HepG2 (cell line): ENCODE results near the gene LCN1. TPM values are rescaled to one million over a fixed set of nuclear protein-coding genes. Genes with fewer than 3 reads are reported as not detected.
A peak's percentile ranks its signal among the peaks of the same experiment; 100 is the strongest.

ENCODE experiments used
- ATAC-seq: fragments of 200-7000 bp; cut with Tn5 transposase; 3 replicates; pipeline ENCODE4 v1.9.1; 2020; ENCODE audit warnings: mild to moderate bottlenecking, moderate library complexity
- BruUV-seq: library from RNA; stranded (reverse); fragments of 400-500 nt; replicated peaks from 2 replicates; lab custom pipeline; 2021; lab: Mats Ljungman, UMichigan
- CTCF ChIA-PET: fragments of 300-600 bp; formaldehyde crosslinking; extraction: SDS; loops from one replicate; lab custom pipeline; 2021; ENCODE audit warnings: low total read pairs, inconsistent platforms, low intra/inter-chr PET ratio; lab: Yijun Ruan, JAX
- POLR2A ChIA-PET: fragments of 350-600 bp; sonication (Branson Sonifier 250); formaldehyde crosslinking; loops from one replicate; lab custom pipeline; 2020; ENCODE audit warnings: antibody characterized with exemption, inconsistent platforms; lab: Yijun Ruan, JAX
- DNase-seq: peaks from one replicate; pipeline ENCODE4 v3.0.0-alpha.2; 2015; ENCODE audit warnings: low spot score
- FAIRE-seq: peaks from 3 replicates; lab custom pipeline; 2011; peaks lifted over from hg19 to GRCh38; lab: Jason Lieb, UNC
- H2AFZ ChIP-seq: one replicate; pipeline ENCODE4 v1.6.1; 2011; ENCODE audit warnings: low read length, inconsistent platforms
- H3K27ac ChIP-seq: fragments of 300-600 bp; 3 replicates; pipeline ENCODE4 v1.8.0; 2011; ENCODE audit warnings: mixed run types, mild to moderate bottlenecking, mixed read lengths, low read length, inconsistent platforms; ENCODE audit not compliant: insufficient read depth; ENCODE audit errors: extremely low read length
- H3K27me3 ChIP-seq, 2 experiments: fragments of 200-600 bp in 1 of 2; 2 replicates in 1 of 2; 3 replicates in 1 of 2; pipeline versions ENCODE4 v1.6.0 to v1.8.0; 2011; ENCODE audit warnings: low read length in 2 of 2, mild to moderate bottlenecking in 2 of 2, moderate library complexity in 2 of 2, inconsistent platforms in 1 of 2; ENCODE audit not compliant: insufficient read depth in 2 of 2, control insufficient read depth in 1 of 2
- H3K36me3 ChIP-seq, 2 experiments: fragments of 200-600 bp in 1 of 2; replicated peaks in 1 of 2; 2 replicates in 1 of 2; 3 replicates in 1 of 2; pipeline versions ENCODE4 v1.5.1 to v1.8.0; 2011; ENCODE audit warnings: low read length in 2 of 2, inconsistent platforms in 1 of 2; ENCODE audit not compliant: insufficient read depth in 2 of 2, control insufficient read depth in 1 of 2
- H3K4me1 ChIP-seq: 2 replicates; pipeline ENCODE4 v1.5.1; 2012; ENCODE audit warnings: low read length, inconsistent platforms; ENCODE audit not compliant: insufficient read depth
- H3K4me2 ChIP-seq: 2 replicates; pipeline ENCODE4 v1.6.0; 2011; ENCODE audit warnings: low read depth, low read length, inconsistent platforms
- H3K4me3 ChIP-seq, 3 experiments: fragments of 200-600 bp in 1 of 3; sonication (generic), shearing (Covaris generic) in 1 of 3; replicated peaks in 1 of 3; 2 replicates each; pipeline ENCODE4 v1.5.1; 2011 to 2016; ENCODE audit warnings: low read length in 3 of 3, inconsistent platforms in 2 of 3, low read depth in 2 of 3, mild to moderate bottlenecking in 2 of 3, control low read depth in 1 of 3, mixed read lengths in 1 of 3; ENCODE audit not compliant: insufficient read depth in 1 of 3
- H3K79me2 ChIP-seq: one replicate; pipeline ENCODE4 v1.6.1; 2011; ENCODE audit warnings: low read length, inconsistent platforms; ENCODE audit not compliant: insufficient read depth
- H3K9ac ChIP-seq: 2 replicates; pipeline ENCODE4 v1.6.0; 2011; ENCODE audit warnings: mild to moderate bottlenecking, low read depth, low read length, inconsistent platforms; ENCODE audit not compliant: insufficient read depth
- H3K9me3 ChIP-seq: 2 replicates; pipeline ENCODE4 v1.5.1; 2012; ENCODE audit warnings: mild to moderate bottlenecking, low read length
- H4K20me1 ChIP-seq: 2 replicates; pipeline ENCODE4 v1.6.0; 2011; ENCODE audit warnings: inconsistent platforms, mild to moderate bottlenecking, low read length, moderate library complexity; ENCODE audit not compliant: insufficient read depth
- HIVEP1 ChIP-seq: sonication (generic); formaldehyde crosslinking; IDR thresholded peaks from 2 replicates; pipeline ENCODE4 v1.4.0; 2020; ENCODE audit warnings: mild to moderate bottlenecking, missing genetic modification reagents
- HNF4A ChIP-seq: sonication (generic); formaldehyde crosslinking; IDR thresholded peaks from 2 replicates; pipeline ENCODE4 v1.4.0; 2020; ENCODE audit warnings: missing genetic modification reagents
- KLF9 ChIP-seq: IDR thresholded peaks from 2 replicates; pipeline ENCODE4 v1.6.1; 2016; ENCODE audit warnings: low read depth
- SIX1 ChIP-seq: sonication (generic); formaldehyde crosslinking; IDR thresholded peaks from 2 replicates; pipeline ENCODE4 v1.4.0; 2020; ENCODE audit warnings: missing genetic modification reagents, borderline replicate concordance
- SP2 ChIP-seq: sonication (generic); formaldehyde crosslinking; IDR thresholded peaks from 2 replicates; pipeline ENCODE4 v1.5.1; 2020; ENCODE audit warnings: mild to moderate bottlenecking, missing genetic modification reagents
- SUZ12 ChIP-seq: fragments of 150-350 bp; IDR thresholded peaks from 2 replicates; pipeline ENCODE4 v1.6.1; 2014; ENCODE audit warnings: low read depth, low read length
- ZNF710 ChIP-seq: sonication (generic); formaldehyde crosslinking; IDR thresholded peaks from 2 replicates; pipeline ENCODE4 v1.5.0; 2020; ENCODE audit warnings: mild to moderate bottlenecking, missing genetic modification reagents, borderline replicate concordance
- ZNF773 ChIP-seq: sonication (generic); formaldehyde crosslinking; IDR thresholded peaks from 2 replicates; pipeline ENCODE4 v1.4.0; 2020; ENCODE audit warnings: missing genetic modification reagents, borderline replicate concordance
- WGBS: methylation state at CpG from one replicate; pipeline ENCODE4 v1.1.6; 2017; ENCODE audit warnings: low lambda C conversion rate; 5-methylcytosine and 5-hydroxymethylcytosine counted together
- in situ Hi-C: cut with HindIII; loops from 2 replicates; pipeline ENCODE4 v1.10.0; 2017; ENCODE audit warnings: low pct_unique_long_range_greater_than_20kb; ENCODE audit not compliant: extremely low pct_ligation_motif_present
- intact Hi-C: fragments of 100-400 bp; cut with micrococcal nuclease; formaldehyde crosslinking; loops from one replicate; pipeline ENCODE4 v1.10.0; 2022; ENCODE audit not compliant: unreplicated experiment
- polyA plus RNA-seq, 8 experiments: library from polyadenylated mRNA; depleted of rRNA in 3 of 8; stranded (reverse) in 7 of 8; unstranded in 1 of 8; fragments of >200 nt; fragmentation: Illumina TruSeq in 4 of 8; extraction: Trizol in 4 of 8; gene quantifications; 2 replicates each; pipeline versions ENCODE4 v1.2.1 to v1.2.3, GENCODE V29; 2011 to 2016; ENCODE audit warnings: low read depth in 4 of 8, missing spikeins in 1 of 8, mixed read lengths in 1 of 8; ENCODE audit not compliant: insufficient read depth in 1 of 8
- total RNA-seq, 5 experiments: library from RNA; depleted of rRNA; stranded (reverse); fragments of >200 nt; fragmentation: Illumina TruSeq; extraction: Trizol; gene quantifications; 2 replicates each; pipeline ENCODE4 v1.2.3, GENCODE V29; 2016; ENCODE audit warnings: low read depth in 1 of 5

Gene LCN1
- total and polyA plus RNA-seq, 2 of the 13 experiments (the other 11 are each of a cell fraction or from before 2014, with no cell fraction given), result not detected

DNA sequence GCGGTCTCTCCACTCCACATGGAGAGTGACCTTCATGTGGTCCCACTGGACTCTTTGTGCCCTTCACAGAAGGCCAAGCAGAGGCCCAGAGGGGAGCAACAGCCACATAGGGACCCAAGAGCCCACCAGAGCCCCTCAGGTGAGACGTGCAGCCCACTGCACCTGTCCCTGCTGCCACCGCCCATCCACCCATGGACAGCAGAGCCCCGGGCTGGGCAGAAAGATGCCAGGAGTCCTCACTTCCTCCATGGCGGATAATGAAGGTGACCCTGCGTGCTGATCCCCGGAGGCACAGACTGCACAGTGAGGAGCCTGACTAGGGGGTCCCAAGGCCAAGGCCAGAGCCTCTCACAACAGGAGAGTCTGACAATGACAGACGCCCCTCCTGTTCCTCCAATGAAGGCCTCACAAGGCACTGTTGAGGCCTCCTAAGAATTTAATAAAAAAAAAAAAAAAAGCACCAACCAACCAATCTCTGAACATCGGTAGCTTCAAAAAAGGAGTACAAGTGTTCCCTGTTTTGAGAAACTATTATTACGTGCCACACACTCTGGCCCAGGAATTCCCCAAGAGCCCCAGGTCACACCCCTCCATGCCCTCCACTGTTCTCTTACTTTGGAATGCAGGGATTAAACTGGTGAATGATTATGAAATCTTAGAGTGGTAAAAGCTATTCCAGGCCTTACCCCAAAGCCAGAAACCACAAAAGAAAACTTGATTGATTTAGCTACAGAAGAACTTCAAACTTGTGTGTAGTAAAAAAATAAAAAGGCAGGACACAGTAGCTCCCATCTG is 44.5 kb upstream of the LCN1 start:
- POLR2A ChIA-PET, result no interaction called here
- no peak for TF ChIP-seq ZNF773 (CRISPR knock-in tag)
- TF ChIP-seq HNF4A, result 0 out of 2 replicates have a peak, but pooled peaks have one; percentile 11
- CTCF ChIA-PET, result no interaction called here
- peaks cover 11% of the 10 kb centered on the region for H3K79me2 ChIP-seq
- intact Hi-C loops (no loop called here), in situ Hi-C loops (no loop called here)
- WGBS, result 72% methylated on average over 9 of the region's 10 CpGs
- peaks cover 4% of the 10 kb centered on the region for H4K20me1 ChIP-seq
- peaks cover 45% of the 10 kb centered on the region for H3K4me1 ChIP-seq
- FAIRE-seq (no peak), ATAC-seq (no peak), DNase-seq (peak; percentile 17)
- no peak overlapping the region for H3K27ac ChIP-seq
- H3K36me3 ChIP-seq, result no peaks in the 10 kb centered on the region
- H3K9me3 ChIP-seq, result no peaks in the 10 kb centered on the region
- H3K9ac ChIP-seq, result no peak overlapping the region
- no peak overlapping the region for H2AFZ ChIP-seq
- no peak overlapping the region; the same call in 1 of the 2 replicates for H3K4me2 ChIP-seq
- no peaks in the 10 kb centered on the region; a peak in 1 of 5 replicates for H3K27me3 ChIP-seq
- no peak overlapping the region for H3K4me3 ChIP-seq
- BruUV-seq, result no TSS peak

GRCh38 chr9:135478191-135478590 is 43.0 kb upstream of the LCN1 start:
- no peak overlapping the region for H3K4me2 ChIP-seq
- WGBS, result 84% methylated on average over 8 of the region's 10 CpGs
- H3K36me3 ChIP-seq, result peaks cover 0 to under 1% of the 10 kb centered on the region in 2 experiments; a peak in 1 of 5 replicates
- FAIRE-seq (no peak), ATAC-seq (no peak), DNase-seq (no peak)
- POLR2A ChIA-PET, result no interaction called here
- H3K4me1 ChIP-seq, result peaks cover 49% of the 10 kb centered on the region
- in situ Hi-C loops, result no loop called here
- peaks cover 4% of the 10 kb centered on the region for H4K20me1 ChIP-seq
- no peaks in the 10 kb centered on the region for H3K9me3 ChIP-seq
- H3K27ac ChIP-seq, result peak overlapping the region; percentile 58
- intact Hi-C loops, result no loop called here
- peaks cover 16% of the 10 kb centered on the region for H3K79me2 ChIP-seq
- H3K4me3 ChIP-seq, result no peak overlapping the region
- H3K27me3 ChIP-seq, result no peaks in the 10 kb centered on the region; a peak in 1 of 5 replicates
- H3K9ac ChIP-seq, result no peak overlapping the region
- TF ChIP-seq KLF9, result no peak
- no peak for TF ChIP-seq SIX1 (CRISPR knock-in tag)
- no peak for TF ChIP-seq SUZ12
- no peak for TF ChIP-seq ZNF710 (CRISPR knock-in tag)
- no peak for TF ChIP-seq HIVEP1
- TF ChIP-seq SP2 (CRISPR knock-in tag), result no peak
- BruUV-seq, result no TSS peak
- CTCF ChIA-PET, result no interaction called here
- H2AFZ ChIP-seq, result no peak overlapping the region
